Measurements from ENCODE around the gene PHACTR3.
"Not testable (repeated sequence)": the region's sequence is repeated elsewhere in the genome, so short reads cannot be mapped to it uniquely, and the experiment has no call there.

The PHACTR3 gene

GRCh38 chr20:59617221-59617620 lies 12.9 kb downstream of the PHACTR3 start:
- intact Hi-C loops (cut with DNase I; ENCODE audit: low total_unique reads), result no loop called here
- TF ChIP-seq CTCF (IDR thresholded peaks at IDR 0.05), result no peak
- H3K36me3 ChIP-seq, result no peaks in the 10 kb centered on the region
- H3K27ac ChIP-seq, result no peak overlapping the region
- H3K4me3 ChIP-seq, result no peak overlapping the region
- DNase-seq, result no peak
- H3K27me3 ChIP-seq, result peaks cover 0 to 41% of the 10 kb centered on the region in 2 donors
- no peaks in the 10 kb centered on the region for H3K4me1 ChIP-seq
- H3K9me3 ChIP-seq, result no peaks in the 10 kb centered on the region

GRCh38 chr20:59618131-59618530 lies 13.8 kb downstream of the PHACTR3 start:
- Histone ChIP-seq H3K27me3 (peaks cover 0 to 46% of the 10 kb centered on the region in 2 donors), H3K27ac (no peak overlapping the region), H3K4me3 (no peak overlapping the region), H3K36me3 (no peaks in the 10 kb centered on the region), H3K9me3 (no peaks in the 10 kb centered on the region), H3K4me1 (no peaks in the 10 kb centered on the region)
- DNase-seq, result no peak
- no peak for TF ChIP-seq CTCF (IDR thresholded peaks at IDR 0.05)
- intact Hi-C loops (cut with DNase I; ENCODE audit: low total_unique reads), result no loop called here

- H3K36me3 ChIP-seq; DNase-seq; H3K4me1 ChIP-seq; intact Hi-C loops (cut with DNase I; ENCODE audit: low total_unique reads); H3K9me3 ChIP-seq; H3K4me3 ChIP-seq; H3K27ac ChIP-seq: not testable (repeated sequence)
- peaks cover 0 to 46% of the 10 kb centered on the region in 2 donors for H3K27me3 ChIP-seq
These were observed 14.2 kb downstream of the PHACTR3 start for GRCh38 chr20:59618585-59618984.

GRCh38 chr20:59620860-59621505 lies 16.6 kb downstream of the PHACTR3 start:
- TF ChIP-seq CTCF (IDR thresholded peaks at IDR 0.05), result no peak
- no peak overlapping the region for H3K4me3 ChIP-seq
- H3K27me3 ChIP-seq, result peaks cover 0 to 43% of the 10 kb centered on the region in 2 donors
- intact Hi-C loops (cut with DNase I; ENCODE audit: low total_unique reads), result no loop called here
- H3K27ac ChIP-seq, result no peak overlapping the region
- H3K9me3 ChIP-seq, result no peaks in the 10 kb centered on the region
- H3K36me3 ChIP-seq, result no peaks in the 10 kb centered on the region
- DNase-seq, result no peak
- H3K4me1 ChIP-seq, result no peaks in the 10 kb centered on the region

- no peak for TF ChIP-seq CTCF (IDR thresholded peaks at IDR 0.05)
- no peak for DNase-seq
- intact Hi-C loops (cut with DNase I; ENCODE audit: low total_unique reads), result no loop called here
- H3K27ac ChIP-seq, result no peak overlapping the region
- H3K27me3 ChIP-seq, result peaks cover 0 to 42% of the 10 kb centered on the region in 2 donors
- no peaks in the 10 kb centered on the region for H3K36me3 ChIP-seq
- H3K4me3 ChIP-seq, result no peak overlapping the region
- no peaks in the 10 kb centered on the region for H3K4me1 ChIP-seq
- no peaks in the 10 kb centered on the region for H3K9me3 ChIP-seq
These were observed 18.2 kb downstream of the PHACTR3 start for GRCh38 chr20:59622496-59622895.

GRCh38 chr20:59623133-59623532 lies 18.8 kb downstream of the PHACTR3 start:
- H3K27ac ChIP-seq, result no peak overlapping the region
- no peaks in the 10 kb centered on the region for H3K9me3 ChIP-seq
- intact Hi-C loops (cut with DNase I; ENCODE audit: low total_unique reads), result no loop called here
- no peak for TF ChIP-seq CTCF (IDR thresholded peaks at IDR 0.05)
- no peak for DNase-seq
- H3K36me3 ChIP-seq, result no peaks in the 10 kb centered on the region
- H3K4me3 ChIP-seq, result no peak overlapping the region
- H3K4me1 ChIP-seq, result no peaks in the 10 kb centered on the region
- H3K27me3 ChIP-seq, result peaks cover 0 to 38% of the 10 kb centered on the region in 2 donors

Data from tibial artery (tissue), 4 donors.